22Rv1 (cell line): ENCODE data around the gene C4orf51.

Experiments used
- H3K27ac ChIP-seq: fragments of 450-650 bp; 2 replicates; pipeline ENCODE4 v1.5.1; 2017
- CTCF ChIP-seq: fragments of 450-650 bp; IDR thresholded peaks from 2 replicates; pipeline ENCODE4 v1.5.1; 2017; ENCODE audit warnings: mild to moderate bottlenecking
- ZFX ChIP-seq: fragments of 450-650 bp; IDR thresholded peaks from 2 replicates; pipeline ENCODE4 v1.6.1; 2017; ENCODE audit warnings: antibody characterized with exemption, borderline replicate concordance

Gene C4orf51

GRCh38 chr4:145709336-145709735 is 29.4 kb downstream of the C4orf51 start:
- no peak overlapping the region for H3K27ac ChIP-seq
- no peak for TF ChIP-seq CTCF
- TF ChIP-seq ZFX: no peak

- H3K27ac ChIP-seq: no peak overlapping the region
Observed at GRCh38 chr4:145709843-145710242, 29.9 kb downstream of the C4orf51 start.

GRCh38 chr4:145716200-145716599 is 36.3 kb downstream of the C4orf51 start:
- TF ChIP-seq CTCF (no peak), ZFX (no peak)

More at GRCh38 chr4:145709843-145710242, 29.9 kb downstream of the C4orf51 start:
- TF ChIP-seq ZFX (no peak), CTCF (no peak)

GRCh38 chr4:145716661-145717200 is 36.8 kb downstream of the C4orf51 start:
- no peak for TF ChIP-seq ZFX
- no peak for TF ChIP-seq CTCF
- H3K27ac ChIP-seq: no peak overlapping the region

More at GRCh38 chr4:145716200-145716599, 36.3 kb downstream of the C4orf51 start:
- H3K27ac ChIP-seq: no peak overlapping the region

GRCh38 chr4:145719752-145720624 is 40.0 kb downstream of the C4orf51 start:
- H3K27ac ChIP-seq: no peak overlapping the region
- TF ChIP-seq CTCF: no peak
- TF ChIP-seq ZFX: no peak

- H3K27ac ChIP-seq: no peak overlapping the region
- no peak for TF ChIP-seq CTCF
- TF ChIP-seq ZFX: no peak
Observed at GRCh38 chr4:145720656-145721055, 40.7 kb downstream of the C4orf51 start.

GRCh38 chr4:145722561-145722960 is 42.6 kb downstream of the C4orf51 start:
- TF ChIP-seq ZFX (no peak), CTCF (no peak)

More at GRCh38 chr4:145722561-145722960, 42.6 kb downstream of the C4orf51 start:
- no peak overlapping the region for H3K27ac ChIP-seq
